WTC11 (cell line): ENCODE data around the gene PRR27. TPM values are rescaled to one million over a fixed set of nuclear protein-coding genes. Genes with fewer than 3 reads are reported as not detected.

Source experiments
- ATAC-seq: fragments of 200-7000 bp; cut with Tn5 transposase; 2 replicates; pipeline ENCODE4 v1.10.0; 2021; ENCODE audit warnings: mild to moderate bottlenecking, moderate library complexity
- CTCF ChIA-PET: fragments of 300-600 bp; sonication (Branson Sonifier 250); formaldehyde crosslinking; loops from one replicate; lab custom pipeline; 2021; ENCODE audit warnings: antibody characterized with exemption; lab: Charles Lee
- POLR2A ChIA-PET: fragments of 350-600 bp; sonication (Branson Sonifier 250); formaldehyde crosslinking; loops from one replicate; lab custom pipeline; 2021; ENCODE audit warnings: antibody characterized with exemption; lab: Charles Lee
- DNase-seq: peaks from one replicate; pipeline ENCODE4 v3.0.0; 2021; ENCODE audit warnings: low spot score
- H3K27ac Mint-ChIP-seq: 2 replicates; pipeline ENCODE4 v1.8.0; 2021; ENCODE audit warnings: mixed read lengths
- H3K27me3 Mint-ChIP-seq: 2 replicates; pipeline ENCODE4 v1.8.0; 2021; ENCODE audit warnings: low read depth, mild to moderate bottlenecking, moderate library complexity, mixed read lengths
- H3K36me3 Mint-ChIP-seq: 2 replicates; pipeline ENCODE4 v1.8.0; 2021; ENCODE audit warnings: mixed read lengths
- H3K4me1 Mint-ChIP-seq: 2 replicates; pipeline ENCODE4 v1.8.0; 2022; ENCODE audit warnings: mixed read lengths
- H3K4me3 Mint-ChIP-seq: 2 replicates; pipeline ENCODE4 v1.8.0; 2021; ENCODE audit warnings: mild to moderate bottlenecking, moderate library complexity, mixed read lengths
- H3K9me3 Mint-ChIP-seq: 2 replicates; pipeline ENCODE4 v1.8.0; 2021; ENCODE audit warnings: mixed read lengths
- ATF1 ChIP-seq: sonication (generic); formaldehyde crosslinking; IDR thresholded peaks from 2 replicates; pipeline ENCODE4 v1.8.1; 2023; ENCODE audit warnings: mild to moderate bottlenecking, moderate library complexity, missing genetic modification reagents
- EMX1 ChIP-seq: fragments of 250-450 bp; sonication (Bioruptor Pico); IDR thresholded peaks from 2 replicates; pipeline ENCODE4 v1.8.0; 2021; ENCODE audit warnings: mild to moderate bottlenecking
- FOXJ3 ChIP-seq: sonication (generic); formaldehyde crosslinking; IDR thresholded peaks from 2 replicates; pipeline ENCODE4 v1.9.0; 2021; ENCODE audit warnings: missing genetic modification reagents, mild to moderate bottlenecking, borderline replicate concordance
- JAZF1 ChIP-seq: fragments of 250-450 bp; sonication (Bioruptor Pico); IDR thresholded peaks from 2 replicates; pipeline ENCODE4 v1.9.0; 2021; ENCODE audit warnings: moderate library complexity, mild to moderate bottlenecking, inconsistent platforms
- KAT7 ChIP-seq: sonication (generic); formaldehyde crosslinking; IDR thresholded peaks from 2 replicates; pipeline ENCODE4 v1.8.1; 2023; ENCODE audit warnings: missing genetic modification reagents, mild to moderate bottlenecking, borderline replicate concordance
- MXD4 ChIP-seq: fragments of 250-450 bp; sonication (Bioruptor Pico); IDR thresholded peaks from 2 replicates; pipeline ENCODE4 v1.8.0; 2021; ENCODE audit warnings: mild to moderate bottlenecking, moderate library complexity, borderline replicate concordance
- MYBL2 ChIP-seq: sonication (generic); formaldehyde crosslinking; IDR thresholded peaks from 2 replicates; pipeline ENCODE4 v1.8.1; 2023; ENCODE audit warnings: mild to moderate bottlenecking, moderate library complexity, missing genetic modification reagents
- OVOL2 ChIP-seq: fragments of 250-450 bp; sonication (Bioruptor Pico); IDR thresholded peaks from 2 replicates; pipeline ENCODE4 v1.9.0; 2021; ENCODE audit warnings: mild to moderate bottlenecking, borderline replicate concordance
- PRRX2 ChIP-seq: fragments of 250-450 bp; sonication (Bioruptor Pico); IDR thresholded peaks from 2 replicates; pipeline ENCODE4 v1.8.0; 2021; ENCODE audit warnings: mild to moderate bottlenecking
- SMAD3 ChIP-seq: sonication (generic); formaldehyde crosslinking; IDR thresholded peaks from 2 replicates; pipeline ENCODE4 v1.8.0; 2022; ENCODE audit warnings: missing genetic modification reagents, mild to moderate bottlenecking, borderline replicate concordance
- STAT6 ChIP-seq: sonication (generic); formaldehyde crosslinking; conservative IDR thresholded peaks from 2 replicates; pipeline ENCODE4 v1.8.1; 2023; ENCODE audit warnings: mild to moderate bottlenecking, low read depth, missing genetic modification reagents, moderate library complexity
- TEAD4 ChIP-seq: sonication (generic); formaldehyde crosslinking; IDR thresholded peaks from 2 replicates; pipeline ENCODE4 v1.8.0; 2022; ENCODE audit warnings: mild to moderate bottlenecking, missing genetic modification reagents
- USF2 ChIP-seq: sonication (generic); formaldehyde crosslinking; IDR thresholded peaks from 2 replicates; pipeline ENCODE4 v1.8.1; 2023; ENCODE audit warnings: mild to moderate bottlenecking, missing genetic modification reagents, moderate library complexity
- ZNF396 ChIP-seq: fragments of 250-450 bp; sonication (Bioruptor Pico); IDR thresholded peaks from 2 replicates; pipeline ENCODE4 v1.8.0; 2021; ENCODE audit warnings: mild to moderate bottlenecking, moderate library complexity, borderline replicate concordance
- ZNF423 ChIP-seq: fragments of 250-450 bp; sonication (Bioruptor Pico); IDR thresholded peaks from 2 replicates; pipeline ENCODE4 v2.1.2; 2022; ENCODE audit warnings: mild to moderate bottlenecking, moderate library complexity
- ZNF532 ChIP-seq: fragments of 250-450 bp; sonication (Bioruptor Pico); IDR thresholded peaks from 2 replicates; pipeline ENCODE4 v1.9.0; 2021; ENCODE audit warnings: mild to moderate bottlenecking, borderline replicate concordance
- total RNA-seq: library from RNA; stranded (reverse); gene quantifications from 3 replicates; pipeline ENCODE4 v1.2.3, GENCODE V29; 2021
- TF ChIP-seq, protein P1 (sequence below): sonication (generic); formaldehyde crosslinking; IDR thresholded peaks from 2 replicates; pipeline ENCODE4 v1.8.0; 2022; ENCODE audit warnings: mild to moderate bottlenecking, missing genetic modification reagents
- TF ChIP-seq, protein P2 (sequence below): fragments of 250-450 bp; sonication (Bioruptor Pico); IDR thresholded peaks from 2 replicates; pipeline ENCODE4 v1.9.0; 2021; ENCODE audit warnings: moderate library complexity, mild to moderate bottlenecking, inconsistent platforms, borderline replicate concordance
- TF ChIP-seq, protein P3 (sequence below): sonication (generic); formaldehyde crosslinking; IDR thresholded peaks from 2 replicates; pipeline ENCODE4 v1.8.1; 2023; ENCODE audit warnings: mild to moderate bottlenecking, missing genetic modification reagents
- TF ChIP-seq, protein P4 (sequence below): sonication (generic); formaldehyde crosslinking; IDR thresholded peaks from 2 replicates; pipeline ENCODE4 v1.8.0; 2022; ENCODE audit warnings: mild to moderate bottlenecking, missing genetic modification reagents
- TF ChIP-seq, protein P5 (sequence below): sonication (generic); formaldehyde crosslinking; IDR thresholded peaks from 2 replicates; pipeline ENCODE4 v1.8.0; 2023; ENCODE audit warnings: missing genetic modification reagents

PRR27 gene
- total RNA-seq, 1 experiment from 2014 or later, result not detected

GRCh38 chr4:70195425-70195824 is 41.4 kb downstream of the PRR27 start, which contains the start of gene ODAM (continued):
- no peak for TF ChIP-seq USF2 (CRISPR knock-in tag)
- no peak for TF ChIP-seq KAT7 (CRISPR knock-in tag)

GRCh38 chr4:70196857-70197256 is 42.8 kb downstream of the PRR27 start:
- TF ChIP-seq ATF1 (CRISPR knock-in tag) (no peak), PRRX2 (no peak), MXD4 (CRISPR knock-in tag) (no peak), OVOL2 (CRISPR knock-in tag) (no peak), JAZF1 (CRISPR knock-in tag) (no peak), SMAD3 (no peak), ZNF396 (no peak), STAT6 (no peak), KAT7 (CRISPR knock-in tag) (no peak), ZNF423 (CRISPR knock-in tag) (no peak), MYBL2 (CRISPR knock-in tag) (no peak), FOXJ3 (CRISPR knock-in tag) (no peak), EMX1 (CRISPR knock-in tag) (no peak), TEAD4 (CRISPR knock-in tag) (no peak), ZNF532 (CRISPR knock-in tag) (no peak)
- TF ChIP-seq, protein P1, sequence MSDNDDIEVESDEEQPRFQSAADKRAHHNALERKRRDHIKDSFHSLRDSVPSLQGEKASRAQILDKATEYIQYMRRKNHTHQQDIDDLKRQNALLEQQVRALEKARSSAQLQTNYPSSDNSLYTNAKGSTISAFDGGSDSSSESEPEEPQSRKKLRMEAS (CRISPR knock-in tag), result no peak
- TF ChIP-seq, protein P2, sequence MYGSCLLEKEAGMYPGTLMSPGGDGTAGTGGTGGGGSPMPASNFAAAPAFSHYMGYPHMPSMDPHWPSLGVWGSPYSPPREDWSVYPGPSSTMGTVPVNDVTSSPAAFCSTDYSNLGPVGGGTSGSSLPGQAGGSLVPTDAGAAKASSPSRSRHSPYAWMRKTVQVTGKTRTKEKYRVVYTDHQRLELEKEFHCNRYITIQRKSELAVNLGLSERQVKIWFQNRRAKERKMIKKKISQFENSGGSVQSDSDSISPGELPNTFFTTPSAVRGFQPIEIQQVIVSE (CRISPR knock-in tag), result no peak
- TF ChIP-seq, protein P3, sequence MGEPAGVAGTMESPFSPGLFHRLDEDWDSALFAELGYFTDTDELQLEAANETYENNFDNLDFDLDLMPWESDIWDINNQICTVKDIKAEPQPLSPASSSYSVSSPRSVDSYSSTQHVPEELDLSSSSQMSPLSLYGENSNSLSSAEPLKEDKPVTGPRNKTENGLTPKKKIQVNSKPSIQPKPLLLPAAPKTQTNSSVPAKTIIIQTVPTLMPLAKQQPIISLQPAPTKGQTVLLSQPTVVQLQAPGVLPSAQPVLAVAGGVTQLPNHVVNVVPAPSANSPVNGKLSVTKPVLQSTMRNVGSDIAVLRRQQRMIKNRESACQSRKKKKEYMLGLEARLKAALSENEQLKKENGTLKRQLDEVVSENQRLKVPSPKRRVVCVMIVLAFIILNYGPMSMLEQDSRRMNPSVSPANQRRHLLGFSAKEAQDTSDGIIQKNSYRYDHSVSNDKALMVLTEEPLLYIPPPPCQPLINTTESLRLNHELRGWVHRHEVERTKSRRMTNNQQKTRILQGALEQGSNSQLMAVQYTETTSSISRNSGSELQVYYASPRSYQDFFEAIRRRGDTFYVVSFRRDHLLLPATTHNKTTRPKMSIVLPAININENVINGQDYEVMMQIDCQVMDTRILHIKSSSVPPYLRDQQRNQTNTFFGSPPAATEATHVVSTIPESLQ (CRISPR knock-in tag), result no peak
- TF ChIP-seq, protein P4, sequence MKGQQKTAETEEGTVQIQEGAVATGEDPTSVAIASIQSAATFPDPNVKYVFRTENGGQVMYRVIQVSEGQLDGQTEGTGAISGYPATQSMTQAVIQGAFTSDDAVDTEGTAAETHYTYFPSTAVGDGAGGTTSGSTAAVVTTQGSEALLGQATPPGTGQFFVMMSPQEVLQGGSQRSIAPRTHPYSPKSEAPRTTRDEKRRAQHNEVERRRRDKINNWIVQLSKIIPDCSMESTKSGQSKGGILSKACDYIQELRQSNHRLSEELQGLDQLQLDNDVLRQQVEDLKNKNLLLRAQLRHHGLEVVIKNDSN (CRISPR knock-in tag), result no peak
- TF ChIP-seq, protein P5, sequence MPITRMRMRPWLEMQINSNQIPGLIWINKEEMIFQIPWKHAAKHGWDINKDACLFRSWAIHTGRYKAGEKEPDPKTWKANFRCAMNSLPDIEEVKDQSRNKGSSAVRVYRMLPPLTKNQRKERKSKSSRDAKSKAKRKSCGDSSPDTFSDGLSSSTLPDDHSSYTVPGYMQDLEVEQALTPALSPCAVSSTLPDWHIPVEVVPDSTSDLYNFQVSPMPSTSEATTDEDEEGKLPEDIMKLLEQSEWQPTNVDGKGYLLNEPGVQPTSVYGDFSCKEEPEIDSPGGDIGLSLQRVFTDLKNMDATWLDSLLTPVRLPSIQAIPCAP (CRISPR knock-in tag), result no peak
- TF ChIP-seq, all 79 proteins: peak for 0
- ATAC-seq, result no peak
- DNase-seq, result no peak
- Mint-ChIP-seq H3K36me3 (no peaks in the 10 kb centered on the region), H3K27me3 (no peaks in the 10 kb centered on the region), H3K27ac (no peak overlapping the region), H3K9me3 (no peaks in the 10 kb centered on the region), H3K4me1 (peaks cover 7% of the 10 kb centered on the region), H3K4me3 (no peak overlapping the region)
- CTCF ChIA-PET, result interaction anchor here (0.6 kb wide), 1 partner anchor 335 kb away, joined by 3 read pairs; no protein-coding TSS in a partner anchor
- POLR2A ChIA-PET, result no interaction called here
